Activated CD4-positive, alpha-beta T cell treated with anti-CD3 and anti-CD28 coated beads for 24 hours (primary cell): ENCODE data around the gene ARAF.

Experiments used
- DNase-seq, 2 donors: peaks; one replicate each; pipeline ENCODE4 v3.0.0-alpha.2; 2020; ENCODE audit warnings: low read depth in 2 of 2

ARAF gene

GRCh38 chrX:47620303-47620685 is 59.3 kb downstream of the ARAF start:
- DNase-seq, result no peak
